Gastrocnemius medialis (tissue), 4 donors: ENCODE results near the gene LPCAT2. TPM values are rescaled to one million over a fixed set of nuclear protein-coding genes. Genes with fewer than 3 reads are reported as not detected.

Experiments used
- ATAC-seq, 2 donors: fragments of 150-250 bp; one replicate each; pipeline ENCODE4 v1.9.1; 2016
- DNase-seq, 2 donors: peaks; one replicate each; pipeline ENCODE4 v3.0.0-alpha.2; 2019
- H3K27ac ChIP-seq, 4 donors: fragments of 200-600 bp; sonication (generic); 1 replicate in 1 of 4; 2 replicates in 3 of 4; pipeline ENCODE4 v1.5.1; 2016 to 2018; ENCODE audit warnings: mild to moderate bottlenecking in 2 of 4, moderate library complexity in 1 of 4
- H3K27me3 ChIP-seq, 3 donors: fragments of 200-600 bp; sonication (generic) in 2 of 3; 1 replicate in 1 of 3; 2 replicates in 2 of 3; pipeline versions ENCODE4 v1.5.1 to v1.6.0; 2016 to 2019; ENCODE audit warnings: mild to moderate bottlenecking in 1 of 3, moderate library complexity in 1 of 3
- H3K36me3 ChIP-seq, 2 donors: fragments of 200-600 bp; sonication (generic) in 1 of 2; one replicate each; pipeline ENCODE4 v1.5.1; 2017 to 2018
- H3K4me1 ChIP-seq, 2 donors: fragments of 200-600 bp; sonication (generic) in 1 of 2; one replicate each; pipeline ENCODE4 v1.5.1; 2016 to 2017; ENCODE audit warnings: mild to moderate bottlenecking in 2 of 2
- H3K4me3 ChIP-seq, 4 donors: fragments of 200-600 bp; sonication (generic) in 3 of 4; 1 replicate in 1 of 4; 2 replicates in 3 of 4; pipeline ENCODE4 v1.5.1; 2016 to 2019; ENCODE audit warnings: mild to moderate bottlenecking in 2 of 4
- H3K9me3 ChIP-seq, 3 donors: fragments of 200-600 bp; sonication (generic) in 2 of 3; 1 replicate in 1 of 3; 2 replicates in 2 of 3; pipeline ENCODE4 v1.5.1; 2016 to 2019
- CTCF ChIP-seq, 5 experiments: fragments of 450-650 bp in 3 of 5; fragments of 200-600 bp in 2 of 5; sonication (generic) in 2 of 5; IDR thresholded peaks in 4 of 5; conservative IDR thresholded peaks in 1 of 5; 1 replicate in 4 of 5; 2 replicates in 1 of 5; pipeline ENCODE4 v1.5.1; 2016 to 2019; ENCODE audit warnings: antibody characterized with exemption in 5 of 5, mild to moderate bottlenecking in 3 of 5, moderate library complexity in 3 of 5
- POLR2A ChIP-seq, 2 donors: fragments of 450-650 bp; IDR thresholded peaks; one replicate each; pipeline ENCODE4 v1.6.1; 2017; ENCODE audit warnings: antibody characterized with exemption in 2 of 2, mild to moderate bottlenecking in 2 of 2, moderate library complexity in 2 of 2
- in situ Hi-C, 4 donors: fragments of 200-750 bp; cut with MboI; loops; one replicate each; pipeline versions ENCODE4 v1.15.0 to v1.8.0; 2017; ENCODE audit warnings: low sequenced_read_pairs in 4 of 4
- intact Hi-C: fragments of 100-400 bp; cut with DNase I; formaldehyde crosslinking; loops from one replicate; pipeline ENCODE4 v1.15.1; 2023; ENCODE audit warnings: low total_unique reads
- total RNA-seq, 4 donors: library from RNA; depleted of rRNA; stranded (reverse); fragments of >200 nt; gene quantifications; one replicate each; pipeline versions ENCODE4 v1.1.0 to v1.2.3, GENCODE V29; 2016

Gene LPCAT2
- total RNA-seq, 4 donors from 2014 or later = 1.2 to 6.7 (median 4.7) TPM

- DNase-seq (no peak), ATAC-seq (no peak)
- Histone ChIP-seq H3K27me3 (no peaks in the 10 kb centered on the region), H3K4me1 (peaks cover 0 to 5% of the 10 kb centered on the region in 2 donors), H3K4me3 (no peak overlapping the region), H3K27ac (peak overlapping the region in 2 of 4 donors; percentile 29 to 46), H3K36me3 (no peaks in the 10 kb centered on the region), H3K9me3 (no peaks in the 10 kb centered on the region)
- in situ Hi-C loops (loop anchor here (5.0 to 25.0 kb wide), 8 partner anchors 72 to 375 kb away; partner anchors contain the start of gene CES1 (in 1 of the 4)), intact Hi-C loops (no loop called here)
- TF ChIP-seq CTCF (IDR thresholded peaks at IDR 0.05 in 4 of 5, conservative IDR thresholded peaks at IDR 0.05 in 1 of 5) = no peak
- no peak for TF ChIP-seq POLR2A (IDR thresholded peaks at IDR 0.05)
Measured at GRCh38 chr16:55469821-55470532, 38.9 kb upstream of the LPCAT2 start.

DNA sequence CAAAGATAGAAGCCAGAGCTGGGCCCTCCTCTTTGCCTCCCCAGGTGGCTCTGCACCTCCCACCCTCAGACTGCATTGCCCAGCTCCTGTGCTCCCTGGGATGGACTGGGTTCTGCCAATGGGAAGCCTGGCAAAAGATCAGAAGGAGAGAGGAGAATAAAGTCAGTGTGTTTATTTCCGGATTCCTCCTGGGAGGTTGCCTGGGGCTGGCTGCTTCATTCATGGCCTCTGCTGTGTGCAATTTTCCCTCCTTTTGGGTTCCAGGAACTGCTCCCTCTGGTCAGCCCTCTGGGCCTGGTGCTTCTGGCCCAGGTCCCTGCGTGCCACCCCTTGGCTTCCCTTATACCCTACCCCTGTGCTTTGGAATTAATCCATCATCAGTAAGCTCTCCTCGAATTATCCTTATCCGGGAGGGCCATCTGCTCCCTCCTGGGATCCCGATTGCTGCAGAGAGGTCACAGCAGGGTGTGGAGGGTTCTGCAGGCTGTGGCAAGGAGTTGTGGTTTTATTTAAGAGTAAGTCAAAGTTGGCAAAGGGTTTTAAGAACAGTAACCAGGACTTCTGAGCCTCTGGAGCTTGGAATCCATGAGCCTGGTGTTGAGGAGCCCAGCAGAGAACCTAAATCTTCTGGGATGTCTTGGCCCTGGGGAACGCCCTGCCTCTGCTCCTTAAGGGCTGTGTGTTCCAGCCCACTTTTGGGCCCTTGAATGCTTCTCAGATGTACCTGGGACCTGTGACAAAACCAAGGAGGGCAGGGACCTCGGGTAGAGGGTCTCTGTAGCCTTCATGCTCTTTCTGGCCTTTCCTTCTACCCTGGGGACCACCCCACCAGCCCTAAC is 38.1 kb upstream of the LPCAT2 start:
- TF ChIP-seq CTCF (IDR thresholded peaks at IDR 0.05 in 4 of 5, conservative IDR thresholded peaks at IDR 0.05 in 1 of 5) (no peak), POLR2A (IDR thresholded peaks at IDR 0.05) (no peak)
- in situ Hi-C loops (loop anchor here in 1 of 4 donors (25.0 kb wide), 1 partner anchor 367 kb away; the partner anchor contains the start of gene CES1), intact Hi-C loops (no loop called here)
- peaks cover 0 to 5% of the 10 kb centered on the region in 2 donors for H3K4me1 ChIP-seq
- peak overlapping the region; percentile 15 to 46 (median 32) for H3K27ac ChIP-seq
- H3K9me3 ChIP-seq = no peaks in the 10 kb centered on the region
- no peak overlapping the region for H3K4me3 ChIP-seq
- H3K27me3 ChIP-seq = no peaks in the 10 kb centered on the region
- peak in 1 of 2 donors; percentile 28 for ATAC-seq
- DNase-seq = no peak
- no peaks in the 10 kb centered on the region for H3K36me3 ChIP-seq

- ATAC-seq (peak; percentile 49 to 50), DNase-seq (no peak)
- peaks cover 0 to 5% of the 10 kb centered on the region in 2 donors for H3K4me1 ChIP-seq
- H3K27ac ChIP-seq = peak overlapping the region; percentile 15 to 46 (median 32)
- no peak overlapping the region for H3K4me3 ChIP-seq
- no peaks in the 10 kb centered on the region for H3K27me3 ChIP-seq
- no peaks in the 10 kb centered on the region for H3K9me3 ChIP-seq
- intact Hi-C loops = no loop called here
- in situ Hi-C loops = loop anchor here in 1 of 4 donors (25.0 kb wide), 1 partner anchor 366 kb away; the partner anchor contains the start of gene CES1
- H3K36me3 ChIP-seq = no peaks in the 10 kb centered on the region
- no peak for TF ChIP-seq CTCF (IDR thresholded peaks at IDR 0.05 in 4 of 5, conservative IDR thresholded peaks at IDR 0.05 in 1 of 5)
- TF ChIP-seq POLR2A (IDR thresholded peaks at IDR 0.05) = no peak
Measured at GRCh38 chr16:55471448-55472097, 37.3 kb upstream of the LPCAT2 start.

DNA sequence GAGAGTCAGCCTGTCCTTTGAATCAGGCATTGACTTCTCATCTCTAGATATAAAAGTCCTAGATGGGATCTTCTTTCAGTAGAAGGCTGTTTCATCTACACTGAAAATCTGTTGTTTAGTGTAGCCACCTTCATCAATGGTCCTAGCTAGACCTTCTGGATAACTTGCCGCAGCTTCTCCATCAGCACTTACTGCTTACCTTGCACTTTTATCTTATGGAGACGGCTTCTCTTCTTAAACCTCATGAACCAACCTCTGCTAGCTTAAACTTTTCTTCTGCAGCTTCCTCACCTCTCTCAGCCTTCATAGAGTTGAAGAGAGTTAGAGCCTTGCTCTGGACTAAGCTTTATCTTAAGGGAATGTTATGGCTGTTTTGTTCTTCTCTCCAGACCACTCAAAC is 35.3 kb upstream of the LPCAT2 start:
- DNase-seq (no peak), ATAC-seq (no peak)
- Histone ChIP-seq H3K4me1 (peaks cover 0 to 5% of the 10 kb centered on the region in 2 donors), H3K27me3 (peaks cover 0 to 4% (median 2%) of the 10 kb centered on the region in 3 donors), H3K36me3 (no peaks in the 10 kb centered on the region), H3K27ac (no peak overlapping the region), H3K4me3 (no peak overlapping the region), H3K9me3 (no peaks in the 10 kb centered on the region)
- TF ChIP-seq POLR2A (IDR thresholded peaks at IDR 0.05) (no peak), CTCF (IDR thresholded peaks at IDR 0.05 in 4 of 5, conservative IDR thresholded peaks at IDR 0.05 in 1 of 5) (no peak)
- in situ Hi-C loops = loop anchor here in 1 of 4 donors (25.0 kb wide), 1 partner anchor 364 kb away; the partner anchor contains the start of gene CES1
- intact Hi-C loops = no loop called here
